Mononuclear cell (primary cell): Measurements from ENCODE around the gene SLC2A2. TPM values are rescaled to one million over a fixed set of nuclear protein-coding genes. Genes with fewer than 3 reads are reported as not detected.

ENCODE experiments used
- H3K27me3 ChIP-seq: 2 replicates; pipeline ENCODE4 v1.6.0; 2011; ENCODE audit warnings: low read length, control low read depth; ENCODE audit not compliant: insufficient read depth
- H3K4me1 ChIP-seq: 2 replicates; pipeline ENCODE4 v1.5.1; 2011; ENCODE audit warnings: mild to moderate bottlenecking, low read length, control low read depth; ENCODE audit not compliant: insufficient read depth
- H3K4me3 ChIP-seq: 2 replicates; pipeline ENCODE4 v1.5.1; 2011; ENCODE audit warnings: mild to moderate bottlenecking, low read length, moderate library complexity
- H3K9me3 ChIP-seq: 2 replicates; pipeline ENCODE4 v1.5.1; 2011; ENCODE audit warnings: low read depth, mild to moderate bottlenecking, control low read depth, low read length
- total RNA-seq: library from RNA; depleted of rRNA; stranded (reverse); fragments of >200 nt; gene quantifications from one replicate; pipeline ENCODE4 v1.2.3, GENCODE V29; 2012

SLC2A2 gene
- total RNA-seq, 1 donor, result not detected

DNA sequence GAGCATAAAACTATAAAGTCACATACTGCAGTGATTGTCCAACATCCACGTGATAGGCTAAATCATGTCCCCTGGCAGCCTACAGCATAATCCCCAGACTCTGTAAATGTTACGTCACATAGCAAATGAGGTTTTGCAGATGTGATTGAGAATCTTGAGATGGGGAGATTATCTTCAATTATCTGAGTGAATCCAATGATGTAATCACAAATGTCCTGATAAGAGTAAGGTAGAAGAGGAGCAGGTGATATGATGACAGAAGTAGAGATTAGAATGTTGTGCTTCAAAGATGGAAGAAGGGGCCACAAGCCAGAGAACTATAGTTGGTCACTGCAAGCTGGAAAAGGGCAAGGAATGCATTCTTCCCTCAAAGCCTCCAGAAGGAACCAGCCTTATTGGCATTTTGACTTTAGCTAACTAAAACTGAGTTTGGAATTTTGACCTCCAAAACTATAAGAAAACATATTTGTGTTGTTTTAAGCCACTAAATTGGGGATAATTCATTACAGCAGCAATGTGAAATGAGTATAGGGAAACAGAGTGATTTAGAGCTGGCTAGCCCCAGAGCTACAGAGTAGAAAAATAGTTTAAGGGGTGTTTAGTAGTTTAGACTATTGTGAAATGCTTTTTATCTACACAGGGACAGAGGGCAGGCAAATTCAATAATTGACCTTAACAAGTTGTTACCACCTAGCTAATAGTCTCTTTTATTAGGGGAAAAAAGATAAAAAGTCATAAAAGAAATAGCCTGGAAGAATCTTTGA is 15.2 kb downstream of the SLC2A2 start:
- H3K9me3 ChIP-seq, result no peaks in the 10 kb centered on the region
- H3K27me3 ChIP-seq, result peaks cover 3% of the 10 kb centered on the region
- no peak overlapping the region for H3K4me3 ChIP-seq
- H3K4me1 ChIP-seq, result no peaks in the 10 kb centered on the region

DNA sequence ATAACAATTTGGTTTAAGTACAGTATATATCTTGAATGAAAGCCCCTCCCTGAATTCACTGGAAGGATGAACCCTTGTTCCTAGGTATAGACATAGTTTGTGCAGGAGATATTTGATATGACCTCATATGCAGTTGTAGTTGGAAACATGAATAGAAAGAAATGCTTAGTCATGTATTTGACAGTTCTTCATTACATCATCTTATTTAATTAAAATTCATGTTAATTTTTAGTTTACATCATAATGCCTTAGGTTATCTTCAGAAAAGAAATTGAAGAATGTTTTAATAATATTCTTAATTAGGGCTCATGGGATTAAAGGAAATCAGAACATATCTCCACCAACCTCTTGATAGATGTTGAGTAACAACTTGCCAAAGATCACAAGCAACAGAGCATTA is 19.2 kb downstream of the SLC2A2 start:
- no peaks in the 10 kb centered on the region for H3K4me1 ChIP-seq
- no peak overlapping the region for H3K4me3 ChIP-seq
- H3K9me3 ChIP-seq, result no peaks in the 10 kb centered on the region
- H3K27me3 ChIP-seq, result peaks cover 3% of the 10 kb centered on the region

DNA sequence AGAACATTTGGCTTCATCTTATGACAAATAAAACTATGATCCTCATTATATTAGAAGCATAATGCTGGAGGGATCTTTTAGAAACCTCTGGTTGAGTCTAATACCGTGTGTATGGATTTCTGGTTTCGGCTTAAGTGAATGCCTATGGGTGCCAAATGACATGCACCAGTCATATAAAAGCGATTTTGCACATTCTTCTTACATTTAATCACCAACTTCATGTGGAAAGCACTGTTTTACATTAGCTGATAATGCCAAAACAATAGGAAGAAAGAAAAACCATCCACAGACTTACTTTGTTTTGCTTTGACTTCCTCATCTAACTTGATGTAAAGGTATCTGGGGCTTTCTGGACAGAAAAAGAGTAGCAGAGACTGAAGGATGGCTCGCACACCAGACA is 20.9 kb downstream of the SLC2A2 start:
- Histone ChIP-seq H3K9me3 (no peaks in the 10 kb centered on the region), H3K27me3 (peaks cover 3% of the 10 kb centered on the region), H3K4me3 (no peak overlapping the region), H3K4me1 (no peaks in the 10 kb centered on the region)

DNA sequence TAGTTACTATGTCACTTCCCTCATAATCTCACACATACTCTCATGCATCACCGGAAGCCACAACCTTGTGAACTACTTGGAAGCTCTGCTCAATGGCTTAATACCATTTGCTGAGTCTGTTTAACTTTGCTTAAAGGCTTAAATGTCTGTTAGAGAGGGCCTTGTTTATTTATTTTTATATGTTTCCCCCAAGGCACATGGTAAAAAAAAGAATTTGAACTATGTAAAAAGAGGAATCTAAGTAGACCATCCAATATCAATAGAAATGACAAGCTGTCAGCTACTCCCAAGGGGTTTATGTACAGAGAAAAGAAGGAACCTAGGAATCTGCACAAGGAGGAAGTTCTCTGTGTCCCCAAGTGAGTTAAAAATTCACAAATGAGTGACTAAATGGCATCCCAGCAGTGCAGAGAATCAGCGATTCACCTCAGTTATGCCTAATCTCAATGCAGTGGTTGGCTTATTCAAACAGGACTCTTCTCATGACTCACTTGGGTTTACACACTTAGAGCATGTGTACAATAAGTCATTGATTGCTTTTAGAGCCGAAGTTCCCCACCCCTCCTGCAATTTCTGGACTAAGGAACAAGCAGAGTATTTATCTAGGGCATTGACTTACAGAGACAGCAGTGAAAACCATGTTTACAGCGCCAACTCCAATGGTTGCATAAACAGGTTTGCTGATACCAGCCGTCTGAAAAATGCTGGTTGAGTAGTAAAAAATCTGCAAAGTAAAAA is 24.4 kb downstream of the SLC2A2 start:
- Histone ChIP-seq H3K9me3 (no peaks in the 10 kb centered on the region), H3K27me3 (no peaks in the 10 kb centered on the region), H3K4me3 (no peak overlapping the region), H3K4me1 (no peaks in the 10 kb centered on the region)

DNA sequence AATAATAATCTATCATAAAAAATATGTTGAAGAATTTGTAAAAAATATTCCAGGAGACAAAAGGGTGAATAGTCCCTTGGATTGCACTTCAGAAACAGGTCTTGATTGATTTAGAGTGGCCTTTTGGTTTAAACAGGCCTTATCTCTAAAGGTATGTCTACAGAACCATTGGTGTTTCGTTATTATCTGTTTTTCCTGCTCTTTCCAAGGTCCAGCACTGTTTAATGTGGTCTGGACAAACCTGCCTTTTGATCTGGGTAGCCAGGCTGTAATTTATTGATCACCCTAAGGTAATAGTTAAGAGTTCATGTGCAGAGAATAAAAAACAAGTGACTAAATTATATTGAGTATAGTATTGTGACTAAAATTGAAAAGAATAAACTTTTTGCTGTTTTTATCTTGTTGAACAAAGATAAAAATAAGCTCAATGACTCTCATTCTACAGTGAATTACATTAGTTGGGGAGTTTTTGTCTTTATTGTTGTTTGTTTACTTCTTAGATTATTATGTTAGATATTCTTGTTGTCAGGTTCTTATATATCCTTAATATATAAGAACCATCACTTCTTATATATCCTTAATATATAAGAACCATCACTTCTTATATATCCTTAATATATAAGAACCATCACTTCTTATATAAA is 25.1 kb downstream of the SLC2A2 start:
- Histone ChIP-seq H3K27me3 (no peaks in the 10 kb centered on the region), H3K9me3 (no peaks in the 10 kb centered on the region), H3K4me1 (no peaks in the 10 kb centered on the region), H3K4me3 (no peak overlapping the region)

DNA sequence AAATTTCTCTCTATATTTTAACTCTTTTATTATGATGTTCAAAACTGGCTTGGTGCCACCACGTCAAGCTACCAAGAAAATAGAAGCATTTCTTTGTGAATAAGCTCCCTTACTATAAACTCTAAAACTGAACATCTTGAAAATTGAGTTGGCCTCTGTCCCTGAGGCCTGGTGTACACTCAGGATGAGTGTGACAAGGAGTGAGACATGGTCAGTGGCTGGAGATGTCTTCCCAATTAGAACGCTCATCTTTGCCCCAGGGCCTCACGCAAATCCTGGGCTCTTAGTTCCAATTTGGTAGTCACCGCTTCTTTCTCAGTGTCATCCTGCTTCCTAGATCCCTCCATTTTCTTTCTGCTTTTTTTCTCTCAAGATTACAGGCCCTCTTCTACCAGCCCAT is 26.2 kb downstream of the SLC2A2 start:
- no peaks in the 10 kb centered on the region for H3K9me3 ChIP-seq
- no peaks in the 10 kb centered on the region for H3K4me1 ChIP-seq
- no peaks in the 10 kb centered on the region for H3K27me3 ChIP-seq
- H3K4me3 ChIP-seq, result no peak overlapping the region

DNA sequence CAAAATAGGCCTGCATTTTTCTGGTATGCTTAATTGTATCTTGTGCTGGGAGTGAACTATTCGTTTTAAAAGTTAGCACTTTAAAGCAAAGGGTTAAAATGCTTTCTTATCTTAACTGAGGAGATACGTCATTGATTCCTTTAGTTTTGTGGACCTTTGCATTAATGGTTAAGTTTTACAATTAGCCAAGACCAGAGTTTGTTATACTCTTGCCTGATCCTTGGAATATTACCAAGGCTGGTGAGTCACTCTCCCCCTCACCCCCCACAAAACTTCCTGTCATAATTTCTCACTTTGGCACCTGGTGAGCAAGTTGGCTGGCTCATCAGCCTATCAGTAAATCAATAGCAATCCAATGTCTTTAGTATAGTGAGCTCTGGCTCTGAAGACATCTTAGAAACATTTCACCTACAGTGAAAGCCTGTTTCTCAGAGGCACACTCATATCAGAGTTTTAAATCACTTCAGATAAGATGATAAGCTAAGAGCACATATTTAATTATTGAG is 26.7 kb downstream of the SLC2A2 start:
- H3K27me3 ChIP-seq, result no peaks in the 10 kb centered on the region
- no peaks in the 10 kb centered on the region for H3K4me1 ChIP-seq
- no peaks in the 10 kb centered on the region for H3K9me3 ChIP-seq
- no peak overlapping the region for H3K4me3 ChIP-seq

DNA sequence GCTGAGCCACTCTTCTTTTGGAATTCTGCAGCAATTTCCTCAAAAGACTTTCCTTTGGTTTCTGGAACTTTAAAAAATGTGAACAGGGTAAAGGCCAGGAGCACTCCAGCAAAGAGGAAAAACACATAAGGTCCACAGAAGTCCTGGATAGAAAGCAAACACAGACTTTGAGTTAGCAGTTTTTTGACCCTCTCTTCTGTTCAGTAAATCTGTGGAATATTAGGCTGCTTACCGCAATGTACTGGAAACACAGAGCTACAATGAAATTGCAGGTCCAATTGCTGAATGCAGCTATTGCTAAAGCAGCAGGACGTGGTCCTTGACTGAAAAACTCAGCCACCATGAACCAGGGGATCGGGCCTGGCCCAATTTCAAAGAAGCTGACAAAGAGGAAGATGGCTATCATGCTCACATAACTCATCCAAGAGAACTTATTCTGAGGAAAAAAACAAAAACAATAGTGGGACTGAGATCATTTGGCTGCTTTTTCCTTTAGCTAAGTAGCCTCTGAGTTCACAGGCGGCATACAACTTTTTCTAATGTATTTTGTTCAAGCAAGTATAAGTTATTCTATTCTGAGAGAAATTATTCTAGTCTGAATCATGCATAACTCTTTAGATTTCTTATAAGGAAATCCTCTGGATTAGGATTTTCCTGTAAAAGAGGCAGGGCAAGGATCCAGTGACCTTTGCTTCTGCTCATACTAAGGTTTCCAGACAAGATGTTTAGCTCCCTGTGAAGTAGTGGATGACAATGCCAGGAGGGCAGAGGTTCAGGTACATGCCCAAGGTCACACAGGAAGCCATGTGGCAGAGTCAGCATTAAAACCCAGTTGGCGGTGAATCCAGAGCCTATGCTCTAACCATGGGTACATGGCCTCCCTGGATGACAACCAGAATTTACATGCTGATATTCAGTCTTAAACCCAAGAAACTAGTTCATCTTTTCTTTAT is 28.3 kb downstream of the SLC2A2 start:
- no peak overlapping the region for H3K4me3 ChIP-seq
- no peaks in the 10 kb centered on the region for H3K9me3 ChIP-seq
- H3K27me3 ChIP-seq, result no peaks in the 10 kb centered on the region
- H3K4me1 ChIP-seq, result no peaks in the 10 kb centered on the region

DNA sequence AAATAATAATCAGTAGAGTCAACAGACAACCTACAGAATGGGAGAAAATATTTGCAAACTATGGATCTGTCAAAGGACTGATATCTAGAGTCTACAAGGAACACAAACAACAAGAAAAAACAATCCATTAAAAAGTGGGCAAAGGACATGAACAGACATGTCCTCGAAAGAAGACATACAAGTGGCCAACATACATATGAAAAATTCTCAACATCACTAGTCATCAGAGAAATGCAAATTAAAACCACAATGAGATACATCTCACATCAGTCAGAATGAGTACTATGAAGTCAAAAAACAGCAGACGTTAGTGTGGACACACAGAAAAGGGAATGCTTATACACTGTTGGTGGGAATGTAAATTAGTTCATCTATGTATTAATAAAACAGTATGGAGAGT is 33.7 kb downstream of the SLC2A2 start:
- Histone ChIP-seq H3K27me3 (peaks cover 5% of the 10 kb centered on the region), H3K4me1 (no peaks in the 10 kb centered on the region), H3K4me3 (no peak overlapping the region), H3K9me3 (no peaks in the 10 kb centered on the region)

DNA sequence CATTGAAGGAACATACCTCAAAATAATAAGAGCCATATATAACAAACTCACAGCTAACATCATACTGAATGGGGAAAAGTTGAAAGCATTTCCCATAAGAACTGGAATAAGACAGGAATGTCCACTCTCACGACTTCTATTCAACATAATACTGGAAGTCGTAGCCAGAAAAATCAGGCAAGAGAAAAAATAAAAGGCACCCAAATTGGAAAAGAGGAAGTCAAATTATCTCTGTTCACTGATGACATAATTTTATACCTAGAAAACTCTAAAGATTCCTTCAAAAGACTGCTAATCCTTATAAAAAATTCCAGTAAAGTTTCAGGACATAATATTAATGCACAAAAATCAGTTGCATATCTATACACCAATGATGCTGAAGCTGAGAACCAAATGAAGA is 34.9 kb downstream of the SLC2A2 start:
- Histone ChIP-seq H3K4me3 (no peak overlapping the region), H3K27me3 (peaks cover 5% of the 10 kb centered on the region), H3K4me1 (no peaks in the 10 kb centered on the region), H3K9me3 (no peaks in the 10 kb centered on the region)

DNA sequence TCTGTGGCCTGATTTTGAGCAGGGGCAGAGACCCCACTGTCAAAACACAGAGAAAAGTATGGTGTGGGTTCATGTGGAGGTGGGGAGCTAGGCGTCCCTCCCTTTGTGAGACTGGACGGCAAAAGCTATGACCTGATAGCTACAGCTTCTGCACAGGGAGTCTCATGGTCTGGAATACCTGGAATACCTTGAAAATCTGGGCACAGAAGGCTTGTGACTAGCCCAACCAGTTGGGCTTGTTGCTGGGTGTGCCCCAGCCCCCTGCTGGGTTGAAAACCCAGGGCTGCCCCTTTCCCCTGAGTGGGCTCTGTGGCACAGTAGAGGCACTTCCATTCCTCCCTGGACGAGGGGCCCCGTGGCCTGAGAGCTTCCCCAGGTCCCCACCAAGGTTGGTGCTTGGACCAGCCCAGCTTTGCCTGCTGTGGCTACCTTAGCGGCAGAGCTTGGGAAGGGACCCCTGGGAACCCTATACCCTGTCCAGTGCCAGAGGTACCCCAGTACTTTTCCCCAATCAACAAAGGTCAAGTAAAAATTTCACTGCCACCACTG is 37.3 kb downstream of the SLC2A2 start:
- no peaks in the 10 kb centered on the region for H3K9me3 ChIP-seq
- peaks cover 5% of the 10 kb centered on the region for H3K27me3 ChIP-seq
- H3K4me3 ChIP-seq, result no peak overlapping the region
- no peaks in the 10 kb centered on the region for H3K4me1 ChIP-seq

DNA sequence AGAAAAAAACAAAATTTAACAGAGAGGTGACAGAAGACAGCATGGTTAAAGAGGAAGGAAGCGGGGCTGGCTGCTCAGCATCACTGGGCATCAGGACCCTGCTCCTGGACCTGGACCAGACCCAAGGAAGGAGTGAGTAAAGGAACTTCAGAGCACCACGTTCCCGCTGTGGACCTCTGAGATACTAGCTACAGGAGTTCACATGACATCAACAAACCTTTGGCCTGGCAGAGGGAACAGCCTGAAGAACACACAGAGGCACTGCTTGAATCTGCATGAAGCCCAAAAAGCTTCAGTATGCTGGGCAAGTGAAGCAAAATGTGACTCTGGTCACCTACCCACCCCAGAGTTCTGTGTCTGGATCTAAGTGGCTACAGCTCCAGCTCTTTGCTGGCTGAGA is 38.1 kb downstream of the SLC2A2 start:
- no peaks in the 10 kb centered on the region for H3K9me3 ChIP-seq
- H3K27me3 ChIP-seq, result peaks cover 5% of the 10 kb centered on the region
- no peak overlapping the region for H3K4me3 ChIP-seq
- H3K4me1 ChIP-seq, result no peaks in the 10 kb centered on the region

DNA sequence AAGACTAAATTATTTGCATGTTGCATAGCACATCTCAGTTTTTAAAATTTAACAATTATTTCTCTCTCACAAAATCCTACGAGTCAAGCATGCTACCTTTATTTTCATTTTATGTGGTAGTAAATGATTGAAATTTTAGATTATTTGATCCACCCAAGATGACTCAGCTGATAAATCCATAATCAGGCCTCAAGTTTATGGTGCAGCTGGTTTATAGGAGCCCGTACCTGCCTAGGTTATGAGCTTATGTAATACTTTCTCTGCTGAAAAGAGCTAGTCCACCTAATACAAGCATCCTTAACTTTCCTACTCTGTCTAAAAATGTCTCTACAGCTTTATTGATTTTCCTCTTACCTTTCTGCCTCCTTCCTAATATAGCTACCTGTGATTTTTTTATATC is 41.2 kb downstream of the SLC2A2 start:
- no peak overlapping the region for H3K4me3 ChIP-seq

DNA sequence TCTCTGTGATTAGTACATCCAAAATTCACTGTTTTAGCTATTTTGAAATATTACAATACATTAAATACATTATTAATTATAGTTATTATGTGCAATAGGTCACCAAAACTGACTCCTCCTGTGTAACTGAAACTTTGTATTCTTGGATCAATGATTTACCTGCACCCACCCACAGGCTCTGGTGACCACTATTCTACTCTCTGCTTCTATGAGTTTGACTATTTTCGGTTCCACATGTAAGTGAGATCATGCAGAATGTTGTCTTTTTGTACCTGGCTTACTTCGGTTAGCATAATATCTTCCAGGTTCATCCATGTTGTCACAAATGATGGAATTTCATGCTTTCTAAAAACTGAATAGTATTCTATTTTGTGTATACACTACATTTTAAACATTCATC is 43.8 kb downstream of the SLC2A2 start:
- no peaks in the 10 kb centered on the region for H3K27me3 ChIP-seq
- H3K4me1 ChIP-seq, result no peaks in the 10 kb centered on the region
- no peak overlapping the region for H3K4me3 ChIP-seq
- H3K9me3 ChIP-seq, result no peaks in the 10 kb centered on the region

More for the DNA sequence above, 41.2 kb downstream of the SLC2A2 start:
- H3K27me3 ChIP-seq, result peaks cover 5% of the 10 kb centered on the region
- no peaks in the 10 kb centered on the region for H3K4me1 ChIP-seq
- no peaks in the 10 kb centered on the region for H3K9me3 ChIP-seq
